Activated B cell treated with CpG ODN at 0.5 μM for 24 hours (primary cell): ENCODE results near the gene RNF13. TPM values are rescaled to one million over a fixed set of nuclear protein-coding genes. Genes with fewer than 3 reads are reported as not detected.

Experiments used
- ATAC-seq: fragments of 200-7000 bp; cut with Tn5 transposase; one replicate; pipeline ENCODE4 v1.10.0; 2021; ENCODE audit warnings: low read depth, mild to moderate bottlenecking, moderate library complexity
- CTCF ChIA-PET: fragments of 350-600 bp; sonication (Branson Sonifier 250); formaldehyde crosslinking; loops from one replicate; lab custom pipeline; 2021; ENCODE audit warnings: antibody characterized with exemption; lab: Charles Lee
- POLR2A ChIA-PET: fragments of 350-600 bp; sonication (Branson Sonifier 250); formaldehyde crosslinking; loops from one replicate; lab custom pipeline; 2021; ENCODE audit warnings: antibody characterized with exemption; lab: Charles Lee
- DNase-seq: peaks from one replicate; pipeline ENCODE4 v3.0.0; 2022
- H3K27ac Mint-ChIP-seq: one replicate; pipeline ENCODE4 v1.8.0; 2020; ENCODE audit warnings: mixed read lengths
- H3K27me3 Mint-ChIP-seq: one replicate; pipeline ENCODE4 v1.8.0; 2021; ENCODE audit warnings: mixed read lengths
- H3K36me3 Mint-ChIP-seq: one replicate; pipeline ENCODE4 v1.8.0; 2021; ENCODE audit warnings: low read depth, mixed read lengths
- H3K4me1 Mint-ChIP-seq: one replicate; pipeline ENCODE4 v1.8.0; 2021; ENCODE audit warnings: mixed read lengths
- H3K4me3 Mint-ChIP-seq: one replicate; pipeline ENCODE4 v1.8.0; 2020; ENCODE audit warnings: mild to moderate bottlenecking, mixed read lengths
- H3K9me3 Mint-ChIP-seq: one replicate; pipeline ENCODE4 v1.8.0; 2020; ENCODE audit warnings: mixed read lengths
- CTCF ChIP-seq: fragments of 200-600 bp; IDR thresholded peaks from one replicate; pipeline ENCODE4 v1.8.0; 2022; ENCODE audit warnings: antibody characterized with exemption, mild to moderate bottlenecking
- intact Hi-C: fragments of 100-400 bp; cut with micrococcal nuclease; formaldehyde crosslinking; loops from one replicate; pipeline ENCODE4 v1.15.1; 2024
- total RNA-seq: library from RNA; stranded (reverse); gene quantifications from 2 replicates; pipeline ENCODE4 v1.2.3, GENCODE V29; 2022

RNF13 gene
- total RNA-seq, 1 donor from 2014 or later: 57.6 TPM

GRCh38 chr3:149844091-149844490, 31.1 kb downstream of the RNF13 start:
- no peak overlapping the region for H3K27ac Mint-ChIP-seq

GRCh38 chr3:149845570-149846244, 32.7 kb downstream of the RNF13 start:
- no peak for ATAC-seq
- peaks cover 50% of the 10 kb centered on the region for H3K4me1 Mint-ChIP-seq
- DNase-seq: no peak
- no peak for TF ChIP-seq CTCF
- no peak overlapping the region for H3K4me3 Mint-ChIP-seq
- CTCF ChIA-PET: no interaction called here
- no peak overlapping the region for H3K27ac Mint-ChIP-seq
- H3K27me3 Mint-ChIP-seq: no peaks in the 10 kb centered on the region
- intact Hi-C loops: no loop called here
- H3K36me3 Mint-ChIP-seq: peaks cover 48% of the 10 kb centered on the region
- POLR2A ChIA-PET: no interaction called here
- no peaks in the 10 kb centered on the region for H3K9me3 Mint-ChIP-seq

More at GRCh38 chr3:149844091-149844490, 31.1 kb downstream of the RNF13 start:
- POLR2A ChIA-PET: interaction anchor here (0.7 kb wide), 1 partner anchor 30 kb away, joined by 3 read pairs; no protein-coding TSS in a partner anchor
- Mint-ChIP-seq H3K9me3 (peaks cover 3% of the 10 kb centered on the region), H3K27me3 (no peaks in the 10 kb centered on the region), H3K4me1 (peaks cover 58% of the 10 kb centered on the region), H3K4me3 (no peak overlapping the region), H3K36me3 (peaks cover 47% of the 10 kb centered on the region)
- ATAC-seq (no peak), DNase-seq (no peak)
- TF ChIP-seq CTCF: no peak
- CTCF ChIA-PET: no interaction called here
- intact Hi-C loops: no loop called here

- ATAC-seq: no peak
- ChIA-PET CTCF (interaction anchor here (1.0 kb wide), 1 partner anchor 37 kb away, joined by 3 read pairs; no protein-coding TSS in a partner anchor), POLR2A (no interaction called here)
- no peaks in the 10 kb centered on the region for H3K9me3 Mint-ChIP-seq
- H3K4me3 Mint-ChIP-seq: no peak overlapping the region
- H3K4me1 Mint-ChIP-seq: peaks cover 38% of the 10 kb centered on the region
- DNase-seq: no peak
- peaks cover 66% of the 10 kb centered on the region for H3K36me3 Mint-ChIP-seq
- no peaks in the 10 kb centered on the region for H3K27me3 Mint-ChIP-seq
- no peak for TF ChIP-seq CTCF
- intact Hi-C loops: no loop called here
- H3K27ac Mint-ChIP-seq: no peak overlapping the region
Measured at GRCh38 chr3:149848238-149848637, 35.2 kb downstream of the RNF13 start.

- H3K4me1 Mint-ChIP-seq: peaks cover 33% of the 10 kb centered on the region
Measured at GRCh38 chr3:149848688-149849087, 35.7 kb downstream of the RNF13 start.

More at GRCh38 chr3:149848688-149849087, 35.7 kb downstream of the RNF13 start:
- intact Hi-C loops: no loop called here
- no peak for DNase-seq
- H3K4me3 Mint-ChIP-seq: no peak overlapping the region
- TF ChIP-seq CTCF: no peak
- ChIA-PET POLR2A (no interaction called here), CTCF (no interaction called here)
- ATAC-seq: no peak
- H3K27me3 Mint-ChIP-seq: no peaks in the 10 kb centered on the region
- H3K36me3 Mint-ChIP-seq: peaks cover 70% of the 10 kb centered on the region
- H3K27ac Mint-ChIP-seq: no peak overlapping the region
- no peaks in the 10 kb centered on the region for H3K9me3 Mint-ChIP-seq
